Measurements from ENCODE around the gene NPTXR. TPM values are rescaled to one million over a fixed set of nuclear protein-coding genes. Genes with fewer than 3 reads are reported as not detected.

NPTXR gene
- polyA plus RNA-seq, 3 donors = 0.04 TPM; not detected in 2

DNA sequence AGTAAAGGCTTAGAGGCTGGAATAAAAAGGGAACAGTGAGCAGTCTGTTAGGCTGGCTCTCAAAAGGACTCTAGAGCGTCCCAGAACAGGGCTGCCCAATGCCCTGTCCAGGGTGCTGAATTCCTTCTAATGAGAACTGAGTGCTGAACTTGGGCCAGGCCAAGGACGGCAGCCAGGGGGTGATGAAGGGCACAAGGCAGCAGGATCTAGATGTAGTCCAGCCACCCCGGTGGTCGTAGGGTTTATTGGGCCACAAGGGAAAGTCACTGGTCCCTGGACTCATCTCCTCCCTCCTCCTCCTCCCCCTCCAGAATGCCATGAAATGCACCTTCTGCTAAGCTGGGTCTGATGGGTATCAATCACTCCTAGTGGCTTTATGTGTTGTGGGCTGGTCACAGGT lies 19.2 kb downstream of the NPTXR start:
- peak; percentile 15 to 31 (median 15) for DNase-seq
- intact Hi-C loops (cut with micrococcal nuclease) = loop anchor here in 1 of 2 donors (10.0 kb wide), 1 partner anchor 1090 kb away; no protein-coding TSS in a partner anchor
- no peaks in the 10 kb centered on the region for H3K4me1 ChIP-seq (ENCODE audit: control insufficient read depth in 1 of 2, insufficient read depth in 2 of 2, low read length in 2 of 2)
- H3K9me3 ChIP-seq (replicated peaks in 1 of 2; ENCODE audit: control insufficient read depth in 1 of 2, insufficient read depth in 1 of 2, low read length in 2 of 2) = peaks cover 0 to 5% of the 10 kb centered on the region in 2 donors
- no peak overlapping the region for H2AFZ ChIP-seq (ENCODE audit: insufficient read depth, low read depth, low read length, poor library complexity, severe bottlenecking)
- Mint-ChIP-seq H3K4me3 (no peak overlapping the region), H3K9me3 (peaks cover 0 to 4% (median 0%) of the 10 kb centered on the region in 7 donors), H3K36me3 (no peaks in the 10 kb centered on the region), H3K27me3 (ENCODE audit: low read depth in 3 of 3) (peaks cover 0 to 8% (median 0%) of the 10 kb centered on the region in 3 donors), H3K27ac (no peak overlapping the region), H3K4me1 (no peaks in the 10 kb centered on the region)
- no peaks in the 10 kb centered on the region for H4K20me1 ChIP-seq (ENCODE audit: insufficient read depth, low read length)
- peak; percentile 28 for TF ChIP-seq CTCF (IDR thresholded peaks at IDR 0.05)
- no peaks in the 10 kb centered on the region for H3K36me3 ChIP-seq (replicated peaks in 1 of 2; ENCODE audit: control insufficient read depth in 1 of 2, insufficient read depth in 2 of 2, low read length in 2 of 2)
- WGBS (ENCODE audit: insufficient coverage) = 0% methylated on average over 1 of the region's 4 CpGs
- no peak overlapping the region for H3K27ac ChIP-seq (ENCODE audit: low read depth in 1 of 2, low read length in 2 of 2)
- H3K27me3 ChIP-seq (ENCODE audit: control insufficient read depth in 2 of 2, insufficient read depth in 2 of 2, low read length in 2 of 2) = no peaks in the 10 kb centered on the region
- H3K79me2 ChIP-seq (ENCODE audit: insufficient read depth, low read length) = no peaks in the 10 kb centered on the region
- H3K9ac ChIP-seq (ENCODE audit: insufficient read depth, low read length, poor library complexity, severe bottlenecking) = no peak overlapping the region
- H3K4me3 ChIP-seq (replicated peaks in 1 of 3; ENCODE audit: low read depth in 2 of 3, low read length in 3 of 3) = no peak overlapping the region
- no peak overlapping the region for H3K4me2 ChIP-seq (replicated peaks; ENCODE audit: extremely low read depth, low read length, poor library complexity, severe bottlenecking)

DNA sequence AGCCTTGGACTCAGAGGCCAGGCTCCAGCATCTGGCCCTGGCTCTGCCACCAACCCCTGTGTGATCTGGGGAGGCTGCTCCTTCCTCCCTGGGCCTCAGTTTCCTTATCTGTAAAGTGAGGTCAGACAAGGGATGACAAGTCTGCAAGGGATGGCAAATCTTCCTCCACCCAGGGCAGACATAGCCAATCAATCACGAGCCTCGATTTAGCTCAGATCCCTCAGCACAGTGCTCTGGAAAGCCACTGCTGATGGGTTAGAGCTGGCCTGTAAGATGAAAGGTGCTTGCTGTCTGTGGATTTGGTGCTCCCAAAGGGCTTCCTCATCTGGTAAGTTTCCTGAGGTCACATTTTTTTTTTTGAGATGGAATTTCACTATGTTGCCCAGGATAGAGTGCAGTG lies 20.2 kb downstream of the NPTXR start:
- no peak for DNase-seq
- peaks cover 0 to 11% (median 0%) of the 10 kb centered on the region in 3 donors for H3K27me3 Mint-ChIP-seq (ENCODE audit: low read depth in 3 of 3)
- H3K27me3 ChIP-seq (ENCODE audit: control insufficient read depth in 2 of 2, insufficient read depth in 2 of 2, low read length in 2 of 2) = no peaks in the 10 kb centered on the region
- peaks cover 0 to 1% of the 10 kb centered on the region in 2 donors for H3K9me3 ChIP-seq (replicated peaks in 1 of 2; ENCODE audit: control insufficient read depth in 1 of 2, insufficient read depth in 1 of 2, low read length in 2 of 2)
- H3K36me3 ChIP-seq (replicated peaks in 1 of 2; ENCODE audit: control insufficient read depth in 1 of 2, insufficient read depth in 2 of 2, low read length in 2 of 2) = no peaks in the 10 kb centered on the region
- H2AFZ ChIP-seq (ENCODE audit: insufficient read depth, low read depth, low read length, poor library complexity, severe bottlenecking) = no peak overlapping the region
- TF ChIP-seq CTCF (IDR thresholded peaks at IDR 0.05) = no peak
- no peaks in the 10 kb centered on the region for H4K20me1 ChIP-seq (ENCODE audit: insufficient read depth, low read length)
- H3K4me1 Mint-ChIP-seq = no peaks in the 10 kb centered on the region
- no peaks in the 10 kb centered on the region for H3K4me1 ChIP-seq (ENCODE audit: control insufficient read depth in 1 of 2, insufficient read depth in 2 of 2, low read length in 2 of 2)
- no peak overlapping the region for H3K27ac Mint-ChIP-seq
- no peaks in the 10 kb centered on the region for H3K79me2 ChIP-seq (ENCODE audit: insufficient read depth, low read length)
- H3K9me3 Mint-ChIP-seq = peaks cover 0 to 1% (median 0%) of the 10 kb centered on the region in 7 donors
- H3K4me3 Mint-ChIP-seq = no peak overlapping the region
- intact Hi-C loops (cut with micrococcal nuclease) = loop anchor here in 1 of 2 donors (10.0 kb wide), 1 partner anchor 1091 kb away; no protein-coding TSS in a partner anchor
- no peaks in the 10 kb centered on the region for H3K36me3 Mint-ChIP-seq
- WGBS (ENCODE audit: insufficient coverage) = no CpG with 5 or more reads among the region's 2 CpGs
- no peak overlapping the region for H3K4me3 ChIP-seq (replicated peaks in 1 of 3; ENCODE audit: low read depth in 2 of 3, low read length in 3 of 3)
- H3K4me2 ChIP-seq (replicated peaks; ENCODE audit: extremely low read depth, low read length, poor library complexity, severe bottlenecking) = no peak overlapping the region
- no peak overlapping the region for H3K9ac ChIP-seq (ENCODE audit: insufficient read depth, low read length, poor library complexity, severe bottlenecking)
- H3K27ac ChIP-seq (ENCODE audit: low read depth in 1 of 2, low read length in 2 of 2) = no peak overlapping the region
